Measurements from ENCODE around the gene LHFPL4. TPM values are rescaled to one million over a fixed set of nuclear protein-coding genes. Genes with fewer than 3 reads are reported as not detected.
"Not testable (repeated sequence)": the region's sequence is repeated elsewhere in the genome, so short reads cannot be mapped to it uniquely, and the experiment has no call there.

The LHFPL4 gene
- not detected in 2 replicates for total RNA-seq

- TF ChIP-seq CTCF (IDR thresholded peaks at IDR 0.05; ENCODE audit: insufficient read depth, low read length, poor library complexity, severe bottlenecking), result no peak
- no peaks in the 10 kb centered on the region for H3K36me3 ChIP-seq (ENCODE audit: control insufficient read depth, insufficient read depth, low read length)
- no peak within 1 kb of the TSS for H3K4me3 ChIP-seq (ENCODE audit: low read depth, low read length)
- peaks cover 27% of the 10 kb centered on the region for H3K27me3 ChIP-seq (ENCODE audit: control insufficient read depth, insufficient read depth, low read length)
- DNase-seq (ENCODE audit: low read depth), result no peak
These were observed at the start of gene LHFPL4 for GRCh38 chr3:9553021-9553947. Gene LHFPL4, minus strand, starts transcription at chr3:9553822. Its CDS starts 1,143 bp downstream, at chr3:9552679.

GRCh38 chr3:9602620-9603019 lies 49.0 kb upstream of the LHFPL4 start:
- H3K27me3 ChIP-seq (ENCODE audit: control insufficient read depth, insufficient read depth, low read length), result peaks cover 2% of the 10 kb centered on the region
- no peaks in the 10 kb centered on the region for H3K36me3 ChIP-seq (ENCODE audit: control insufficient read depth, insufficient read depth, low read length)
- H3K4me3 ChIP-seq (ENCODE audit: low read depth, low read length), result no peak overlapping the region
- TF ChIP-seq CTCF (IDR thresholded peaks at IDR 0.05; ENCODE audit: insufficient read depth, low read length, poor library complexity, severe bottlenecking), result no peak
- no peak for DNase-seq (ENCODE audit: low read depth)

- not testable (repeated sequence) for DNase-seq (ENCODE audit: low read depth); H3K27me3 ChIP-seq (ENCODE audit: control insufficient read depth, insufficient read depth, low read length); H3K36me3 ChIP-seq (ENCODE audit: control insufficient read depth, insufficient read depth, low read length)
- peak overlapping the region; percentile 17 for H3K4me3 ChIP-seq (ENCODE audit: low read depth, low read length)
These were observed 47.5 kb upstream of the LHFPL4 start for GRCh38 chr3:9601006-9601581.

GRCh38 chr3:9600597-9600996 lies 47.0 kb upstream of the LHFPL4 start:
- peaks cover 2% of the 10 kb centered on the region for H3K27me3 ChIP-seq (ENCODE audit: control insufficient read depth, insufficient read depth, low read length)
- no peak for DNase-seq (ENCODE audit: low read depth)
- H3K4me3 ChIP-seq (ENCODE audit: low read depth, low read length), result peak overlapping the region; percentile 17
- TF ChIP-seq CTCF (IDR thresholded peaks at IDR 0.05; ENCODE audit: insufficient read depth, low read length, poor library complexity, severe bottlenecking), result no peak
- H3K36me3 ChIP-seq (ENCODE audit: control insufficient read depth, insufficient read depth, low read length), result no peaks in the 10 kb centered on the region

GRCh38 chr3:9598783-9599387 lies 45.3 kb upstream of the LHFPL4 start:
- Histone ChIP-seq H3K36me3 (ENCODE audit: control insufficient read depth, insufficient read depth, low read length) (no peaks in the 10 kb centered on the region), H3K4me3 (ENCODE audit: low read depth, low read length) (no peak overlapping the region), H3K27me3 (ENCODE audit: control insufficient read depth, insufficient read depth, low read length) (peaks cover 2% of the 10 kb centered on the region)
- TF ChIP-seq CTCF (IDR thresholded peaks at IDR 0.05; ENCODE audit: insufficient read depth, low read length, poor library complexity, severe bottlenecking), result no peak
- no peak for DNase-seq (ENCODE audit: low read depth)

- DNase-seq (ENCODE audit: low read depth), result no peak
- Histone ChIP-seq H3K36me3 (ENCODE audit: control insufficient read depth, insufficient read depth, low read length) (no peaks in the 10 kb centered on the region), H3K27me3 (ENCODE audit: control insufficient read depth, insufficient read depth, low read length) (peaks cover 1% of the 10 kb centered on the region), H3K4me3 (ENCODE audit: low read depth, low read length) (no peak overlapping the region)
- no peak for TF ChIP-seq CTCF (IDR thresholded peaks at IDR 0.05; ENCODE audit: insufficient read depth, low read length, poor library complexity, severe bottlenecking)
These were observed 42.3 kb upstream of the LHFPL4 start for GRCh38 chr3:9595877-9596276.

- not testable (repeated sequence) for DNase-seq (ENCODE audit: low read depth); H3K4me3 ChIP-seq (ENCODE audit: low read depth, low read length); H3K36me3 ChIP-seq (ENCODE audit: control insufficient read depth, insufficient read depth, low read length); H3K27me3 ChIP-seq (ENCODE audit: control insufficient read depth, insufficient read depth, low read length)
These were observed 38.2 kb upstream of the LHFPL4 start for GRCh38 chr3:9591781-9592180.

Measured in kidney epithelial cell (primary cell).